Smooth muscle cell (in vitro differentiated cells): ENCODE data around the gene ZNF415. TPM values are rescaled to one million over a fixed set of nuclear protein-coding genes. Genes with fewer than 3 reads are reported as not detected.

Experiments used
- DNase-seq: peaks from one replicate; lab custom pipeline; 2025; ENCODE audit not compliant: unreplicated experiment; lab: John Stamatoyannopoulos, UW
- H2AFZ ChIP-seq: fragments of 200-600 bp; sonication (generic); 2 replicates; pipeline ENCODE4 v1.6.0; 2016; ENCODE audit warnings: antibody characterized with exemption, low read depth, mild to moderate bottlenecking
- H3F3A ChIP-seq: fragments of 200-600 bp; sonication (generic); 2 replicates; pipeline ENCODE4 v1.6.0; 2017; ENCODE audit warnings: antibody characterized with exemption, low read depth
- H3K27ac ChIP-seq: fragments of 200-600 bp; sonication (generic); 2 replicates; pipeline ENCODE4 v1.5.1; 2016; ENCODE audit warnings: low read depth, mild to moderate bottlenecking
- H3K27me3 ChIP-seq: fragments of 200-600 bp; sonication (generic); 2 replicates; pipeline ENCODE4 v1.6.1; 2016; ENCODE audit warnings: low read depth, mild to moderate bottlenecking
- H3K36me3 ChIP-seq: fragments of 200-600 bp; sonication (generic); 2 replicates; pipeline ENCODE4 v1.5.1; 2016; ENCODE audit warnings: low read depth
- H3K4me1 ChIP-seq: fragments of 200-600 bp; sonication (generic); 2 replicates; pipeline ENCODE4 v1.5.1; 2016; ENCODE audit warnings: low read depth
- H3K4me2 ChIP-seq: fragments of 200-600 bp; sonication (generic); 2 replicates; pipeline ENCODE4 v1.6.0; 2016; ENCODE audit warnings: mild to moderate bottlenecking
- H3K4me3 ChIP-seq: fragments of 200-600 bp; sonication (generic); 2 replicates; pipeline ENCODE4 v1.5.1; 2016; ENCODE audit warnings: mild to moderate bottlenecking
- H3K79me2 ChIP-seq: fragments of 200-600 bp; sonication (generic); 2 replicates; pipeline ENCODE4 v1.6.0; 2016; ENCODE audit warnings: low read depth, mild to moderate bottlenecking
- H3K9ac ChIP-seq: fragments of 200-600 bp; sonication (generic); 2 replicates; pipeline ENCODE4 v1.6.0; 2016; ENCODE audit warnings: low read depth
- H3K9me3 ChIP-seq: fragments of 200-600 bp; sonication (generic); replicated peaks from 2 replicates; pipeline ENCODE4 v1.5.1; 2016; ENCODE audit warnings: low read depth
- H4K20me1 ChIP-seq: fragments of 200-600 bp; sonication (generic); 2 replicates; pipeline ENCODE4 v1.6.0; 2016; ENCODE audit warnings: low read depth
- CTCF ChIP-seq: fragments of 200-600 bp; sonication (generic); IDR thresholded peaks from 2 replicates; pipeline ENCODE4 v1.5.1; 2017; ENCODE audit warnings: borderline replicate concordance, mild to moderate bottlenecking, antibody characterized with exemption; ENCODE audit not compliant: insufficient read depth, poor library complexity, severe bottlenecking
- WGBS: methylation state at CpG from one replicate; pipeline ENCODE4 v1.1.7; 2016; ENCODE audit warnings: low lambda C conversion rate; 5-methylcytosine and 5-hydroxymethylcytosine counted together
- polyA plus RNA-seq: library from polyadenylated mRNA; unstranded; fragments of >200 nt; fragmentation: Nextera tagmentation; extraction: Ambion mirVana; gene quantifications from 2 replicates; pipeline ENCODE4 v1.2.1, GENCODE V29; 2016
- total RNA-seq: library from RNA; depleted of rRNA; stranded (reverse); fragments of >200 nt; gene quantifications from 2 replicates; pipeline ENCODE4 v1.2.3, GENCODE V29; 2014

The ZNF415 gene
- total RNA-seq: 14.8 and 48.7 TPM in 2 replicates
- 6.7 and 12.4 TPM in 2 replicates for polyA plus RNA-seq

- peak within 1 kb of the TSS; percentile 71 for H3K4me3 ChIP-seq
- H4K20me1 ChIP-seq: no peaks in the 10 kb centered on the region
- peak within 1 kb of the TSS; percentile 70 for H3K9ac ChIP-seq
- peaks cover 12% of the 10 kb centered on the region for H3K4me1 ChIP-seq
- WGBS: 3% methylated on average over 45 of the region's 51 CpGs
- peak; percentile 46 for DNase-seq
- TF ChIP-seq CTCF: no peak
- H3K27me3 ChIP-seq: no peaks in the 10 kb centered on the region
- H3K27ac ChIP-seq: no peak within 1 kb of the TSS
- no peaks in the 10 kb centered on the region for H3F3A ChIP-seq
- no peaks in the 10 kb centered on the region for H3K36me3 ChIP-seq
- peak within 1 kb of the TSS; percentile 92 for H2AFZ ChIP-seq
- H3K79me2 ChIP-seq: peaks cover 9% of the 10 kb centered on the region
- no peaks in the 10 kb centered on the region for H3K9me3 ChIP-seq
- peak within 1 kb of the TSS; percentile 92 for H3K4me2 ChIP-seq
Observed at GRCh38 chr19:53132141-53132991, at the start of gene ZNF415. TSS of gene ZNF415 (minus strand) at chr19:53132910. CDS start at chr19:53122676, 10,234 bp downstream.

- Histone ChIP-seq H3K4me1 (no peaks in the 10 kb centered on the region), H3K36me3 (peaks cover 26% of the 10 kb centered on the region), H3K27ac (peak overlapping the region; percentile 96), H3K9me3 (no peaks in the 10 kb centered on the region), H3K27me3 (no peaks in the 10 kb centered on the region), H4K20me1 (no peaks in the 10 kb centered on the region), H3K9ac (peak overlapping the region; percentile 71), H3F3A (no peaks in the 10 kb centered on the region), H2AFZ (no peak overlapping the region), H3K79me2 (no peaks in the 10 kb centered on the region), H3K4me2 (peak overlapping the region; percentile 74), H3K4me3 (no peak overlapping the region)
- TF ChIP-seq CTCF: no peak
- 57% methylated on average over 10 of the region's 10 CpGs for WGBS
- DNase-seq: no peak
Observed at GRCh38 chr19:53182202-53182601, 49.5 kb upstream of the ZNF415 start.

- Histone ChIP-seq H3F3A (no peaks in the 10 kb centered on the region), H3K79me2 (no peaks in the 10 kb centered on the region), H3K4me2 (no peak overlapping the region), H3K27ac (no peak overlapping the region), H2AFZ (no peak overlapping the region), H3K4me3 (no peak overlapping the region), H3K4me1 (no peaks in the 10 kb centered on the region), H4K20me1 (no peaks in the 10 kb centered on the region), H3K36me3 (peaks cover 32% of the 10 kb centered on the region), H3K9ac (no peak overlapping the region), H3K27me3 (no peaks in the 10 kb centered on the region), H3K9me3 (no peaks in the 10 kb centered on the region)
- 96% methylated on average over 5 of the region's 5 CpGs for WGBS
- TF ChIP-seq CTCF: no peak
- no peak for DNase-seq
Observed at GRCh38 chr19:53177986-53178385, 45.3 kb upstream of the ZNF415 start.
